Lung microvascular endothelial cell (primary cell): ENCODE results near the gene CHD3. TPM values are rescaled to one million over a fixed set of nuclear protein-coding genes. Genes with fewer than 3 reads are reported as not detected.

ENCODE experiments used
- DNase-seq, 2 donors: peaks; one replicate each; pipeline versions ENCODE4 v3.0.0 to v3.0.0-alpha.2; 2010; ENCODE audit warnings: low read depth in 2 of 2
- total RNA-seq: library from RNA; depleted of rRNA; stranded (reverse); fragments of >200 nt; gene quantifications from 2 replicates; pipeline ENCODE4 v1.2.1, GENCODE V29; 2014

Gene CHD3
- total RNA-seq, 1 donor from 2014 or later = 58.7 TPM

- no peak for DNase-seq
Measured at GRCh38 chr17:7864995-7865650, 23.5 kb upstream of the CHD3 start.

DNA sequence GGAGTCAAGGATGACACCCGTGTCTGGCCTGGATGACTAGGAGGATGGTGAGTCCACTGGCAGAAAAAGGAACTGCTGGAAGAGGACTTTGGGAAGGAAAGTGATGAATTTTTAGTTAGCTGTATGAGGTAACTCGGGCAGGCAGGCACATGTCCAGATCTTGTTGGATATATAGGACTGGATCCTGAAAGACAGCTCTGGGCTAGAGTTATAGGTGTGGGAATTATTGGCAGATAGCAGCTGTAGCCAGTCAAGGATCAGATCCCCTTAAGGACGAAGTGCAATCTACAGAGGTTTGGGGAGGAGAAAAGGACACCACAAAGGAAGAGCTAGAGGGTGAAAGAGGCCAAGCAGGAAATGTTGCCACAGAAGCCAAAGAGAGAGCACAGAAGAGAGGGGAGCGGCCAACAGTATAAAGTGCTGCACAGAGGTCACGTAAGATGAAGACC, 20.7 kb upstream of the CHD3 start:
- no peak for DNase-seq

DNA sequence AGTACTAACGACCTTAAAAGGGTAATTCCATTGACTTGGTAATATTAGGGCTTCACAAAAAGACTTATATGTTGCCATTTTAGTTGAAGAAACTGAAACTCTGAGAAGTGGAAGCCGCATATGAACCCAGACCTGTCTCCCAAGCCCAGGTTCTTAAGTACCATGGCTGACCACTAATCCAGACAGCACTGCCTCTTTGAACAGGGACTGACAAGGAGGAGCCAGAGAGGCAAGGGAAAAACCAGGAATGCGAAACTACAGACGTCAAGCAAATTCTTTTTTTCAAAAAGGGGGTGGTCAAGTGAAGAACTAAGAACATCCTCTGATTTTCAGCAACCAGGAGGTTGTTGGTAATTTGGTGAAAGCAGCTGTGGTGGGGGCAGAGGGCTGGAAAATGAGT, 15.5 kb upstream of the CHD3 start:
- DNase-seq = no peak

DNA sequence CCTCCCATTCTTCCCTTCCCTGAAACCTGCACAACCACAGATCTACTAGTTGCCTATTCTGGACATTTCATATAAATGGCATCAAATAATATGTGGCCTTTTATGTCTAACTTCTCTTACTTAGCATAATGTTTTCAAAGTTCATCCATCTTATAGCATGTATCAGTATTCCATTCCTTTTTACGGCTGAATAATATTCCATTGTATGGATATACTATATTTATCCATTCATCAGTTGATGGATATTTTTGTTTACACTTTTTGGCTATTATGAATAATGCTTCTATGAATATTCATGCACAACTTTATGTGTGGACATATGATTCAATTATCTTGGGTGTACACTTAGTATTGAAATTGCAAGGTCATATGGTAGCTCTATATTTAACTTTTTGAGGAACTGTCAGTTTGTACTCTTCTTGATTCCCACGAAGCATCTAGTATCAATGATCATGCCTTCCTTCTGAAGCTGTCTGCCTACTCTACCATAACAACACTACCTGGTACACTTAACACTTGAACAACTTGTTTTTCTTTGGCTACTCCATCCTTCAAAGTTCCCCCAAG, 12.7 kb upstream of the CHD3 start:
- DNase-seq = no peak

DNA sequence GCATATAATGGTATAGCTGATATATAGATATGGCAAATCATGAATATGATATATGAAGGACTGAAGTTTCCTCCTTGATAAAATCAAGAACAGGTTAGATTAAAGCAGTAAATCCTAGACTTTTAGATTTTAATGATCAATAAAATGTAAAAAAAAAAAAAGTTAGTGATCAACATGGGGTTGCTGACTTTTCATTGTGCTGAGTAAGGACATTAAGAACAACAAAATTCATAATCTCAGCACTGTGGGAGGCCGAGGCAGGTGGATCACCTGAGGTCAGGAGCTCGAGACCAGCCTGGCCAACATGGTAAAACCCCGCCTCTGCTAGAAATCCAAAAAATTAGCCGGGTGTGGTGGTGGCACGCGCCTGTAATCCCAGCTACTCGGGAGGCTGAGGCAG, 10.4 kb upstream of the CHD3 start:
- DNase-seq = no peak

DNA sequence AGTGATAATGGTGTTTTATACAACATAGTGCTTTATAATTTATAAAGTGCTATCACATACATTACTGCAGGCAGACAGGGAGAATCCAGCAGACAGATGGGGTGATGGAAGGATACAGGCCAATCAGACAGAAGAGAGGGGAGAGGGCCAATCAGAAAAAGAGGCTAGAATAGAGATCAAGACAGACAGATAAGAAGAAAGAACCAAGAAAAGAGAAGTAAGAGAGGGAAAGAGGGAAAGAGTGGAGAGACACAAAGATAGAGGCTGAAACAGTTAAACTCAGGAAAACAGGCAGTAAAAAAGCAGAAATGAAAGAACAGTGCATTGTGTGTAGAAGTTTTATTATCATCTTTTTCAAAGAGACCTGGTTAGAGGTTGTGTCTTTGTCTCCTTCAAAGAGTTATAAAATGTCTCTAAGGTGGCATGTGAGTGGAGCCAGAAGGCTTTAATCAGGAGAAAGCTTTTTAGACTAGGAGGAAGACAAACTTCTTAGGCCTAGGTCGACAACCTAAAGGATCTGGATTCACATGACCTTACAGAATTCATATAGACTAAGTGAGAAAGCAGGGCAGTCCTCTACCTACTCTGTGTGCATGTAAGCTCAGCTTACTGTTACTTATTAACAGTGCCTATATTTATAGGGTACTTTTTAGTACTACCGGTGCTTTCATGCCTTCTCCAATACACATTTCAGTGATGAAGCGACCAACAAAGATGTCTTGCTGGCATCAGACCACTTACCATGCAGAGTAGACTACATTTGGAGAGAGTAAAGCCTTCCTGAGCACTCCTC, 8.3 kb upstream of the CHD3 start:
- no peak for DNase-seq

GRCh38 chr17:7881276-7882054, 7.1 kb upstream of the CHD3 start:
- peak in 1 of 2 donors; percentile 56 for DNase-seq

DNA sequence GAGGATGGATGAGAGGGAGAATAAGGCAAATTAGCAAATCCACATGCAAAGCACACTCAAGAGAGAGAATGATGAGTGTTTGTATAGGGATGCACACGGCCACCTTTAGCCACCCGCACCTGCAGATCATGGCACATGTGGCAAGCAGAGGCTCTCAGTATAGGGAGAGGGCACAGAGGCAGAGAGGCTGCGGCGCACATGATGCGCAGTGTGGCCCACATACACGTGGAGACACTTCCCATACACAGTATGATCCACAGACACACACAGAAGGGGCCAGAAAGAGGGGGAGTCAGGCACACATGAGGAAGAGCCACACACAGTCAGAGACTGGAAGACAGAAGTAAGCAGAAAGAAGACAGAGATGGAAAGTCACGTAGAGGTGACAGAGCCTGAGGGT, 6.5 kb upstream of the CHD3 start:
- no peak for DNase-seq

DNA sequence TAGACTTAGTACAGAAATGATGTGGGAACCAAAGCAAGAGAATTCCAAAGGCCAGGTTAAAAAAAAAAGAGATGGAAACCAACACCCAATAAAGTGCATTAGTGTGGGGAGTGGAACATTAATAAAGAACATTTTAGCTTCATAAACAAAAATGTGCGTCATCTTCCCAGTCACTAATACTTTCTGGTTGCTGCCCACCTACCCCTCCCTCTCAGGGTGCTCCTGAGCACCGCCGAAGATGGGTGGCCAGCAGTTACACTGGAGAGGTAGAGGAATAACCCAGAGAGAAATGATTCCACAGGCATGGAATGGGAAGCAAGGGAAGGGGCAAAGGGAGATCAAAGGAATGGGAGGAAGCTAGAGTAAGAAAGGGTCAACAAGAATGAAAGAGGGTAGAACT, 6.0 kb upstream of the CHD3 start:
- no peak for DNase-seq

- DNase-seq = peak; percentile 11 to 46
Measured at GRCh38 chr17:7883781-7884386, 4.7 kb upstream of the CHD3 start.

GRCh38 chr17:7884581-7885366, 3.8 kb upstream of the CHD3 start:
- peak in 1 of 2 donors; percentile 4 for DNase-seq

- peak; percentile 28 to 29 for DNase-seq
Measured at GRCh38 chr17:7885367-7886226, 3.0 kb upstream of the CHD3 start.

DNA sequence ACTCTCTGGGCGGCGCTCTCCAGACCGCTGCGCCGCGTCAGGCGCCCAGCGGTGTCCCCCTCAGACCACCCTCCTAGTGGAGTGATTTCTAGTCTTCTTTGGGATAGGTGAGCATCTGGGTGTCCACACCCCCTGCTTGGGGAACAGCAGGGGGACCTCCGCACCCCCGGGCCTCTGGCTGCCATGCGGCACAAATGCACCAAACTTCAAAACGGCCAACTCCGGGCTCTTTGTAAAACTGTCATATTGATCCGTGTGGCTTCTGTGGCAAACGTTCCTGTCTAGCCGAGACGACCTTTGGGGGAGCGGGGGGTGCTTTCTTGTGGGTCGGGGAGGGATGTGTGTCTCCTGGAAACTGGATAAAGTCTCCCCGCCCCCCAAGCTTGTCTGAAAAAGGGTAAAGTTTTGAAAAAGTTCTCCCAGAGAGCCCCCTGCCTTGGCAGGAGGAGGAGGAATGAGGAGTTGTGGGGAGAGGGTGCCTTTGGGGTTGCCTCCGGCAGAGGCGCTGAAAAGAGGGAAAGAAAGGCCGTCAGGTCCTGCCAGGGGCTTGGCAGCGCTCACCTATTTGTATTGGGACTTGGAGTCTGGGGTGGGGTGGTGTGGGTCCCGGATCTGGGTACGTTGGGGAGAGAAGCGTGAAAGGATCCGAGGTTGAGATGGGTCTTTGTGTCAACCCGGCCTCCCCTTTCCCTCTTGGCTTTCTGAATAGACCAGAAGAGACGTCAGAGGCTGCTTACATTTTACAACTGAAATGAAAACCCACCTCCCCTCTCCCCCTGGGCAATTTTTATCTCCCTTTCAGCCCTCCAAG, 2.2 kb upstream of the CHD3 start:
- peak; percentile 23 to 40 for DNase-seq

- DNase-seq = no peak
Measured at GRCh38 chr17:7887038-7887481, 1.5 kb upstream of the CHD3 start.

DNA sequence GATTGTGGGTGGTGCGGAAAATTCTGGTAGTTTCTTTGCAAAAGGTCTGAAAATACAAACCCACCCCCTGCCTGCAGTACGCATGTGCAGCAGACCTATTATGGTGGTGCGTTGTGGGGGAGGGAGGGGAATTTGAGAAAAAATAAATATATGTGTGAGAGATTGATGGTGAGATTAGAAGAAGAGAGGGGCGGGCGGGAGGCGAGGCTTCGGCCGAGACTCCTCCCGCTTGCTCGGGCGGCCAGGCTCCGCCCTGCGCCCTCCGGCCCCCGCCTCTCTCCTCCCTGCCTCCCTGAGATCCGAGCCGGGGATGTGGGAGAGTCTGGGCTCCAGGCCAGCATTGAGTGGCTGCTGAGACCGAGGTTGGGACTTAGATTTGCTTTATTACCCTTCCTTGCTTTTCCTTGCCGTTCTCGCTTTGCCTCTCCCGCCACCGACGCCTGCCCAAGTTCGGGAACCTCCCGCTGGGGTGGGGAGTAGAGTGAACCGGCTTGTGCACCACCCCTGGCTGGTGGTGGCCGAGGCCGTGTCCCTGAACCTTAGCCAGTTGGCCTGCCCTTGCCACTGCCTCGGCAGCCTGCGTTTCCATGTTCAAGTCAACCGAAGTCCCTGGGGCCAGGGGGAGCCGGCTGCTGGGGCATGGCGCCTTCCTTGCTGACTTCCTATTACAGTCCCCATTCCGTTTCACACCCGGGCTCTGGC, 956 bp upstream of the CHD3 start:
- DNase-seq = peak; percentile 94 to 97

GRCh38 chr17:7889166-7889955, 772 bp downstream of the CHD3 start:
- peak; percentile 77 to 88 for DNase-seq

GRCh38 chr17:7893187-7893880, 4.7 kb downstream of the CHD3 start:
- no peak for DNase-seq
